Left lobe of liver (tissue), 2 donors: ENCODE measurements around the gene DDB1. TPM values are rescaled to one million over a fixed set of nuclear protein-coding genes. Genes with fewer than 3 reads are reported as not detected.
A peak's percentile ranks its signal among the peaks of the same experiment; 100 is the strongest.

Experiments
- ATAC-seq: fragments of 200-7000 bp; cut with Tn5 transposase; one replicate; pipeline ENCODE4 v1.9.1; 2020; ENCODE audit warnings: mild to moderate bottlenecking, moderate library complexity
- DNase-seq: peaks from one replicate; pipeline ENCODE4 v3.0.0-alpha.2; 2020; ENCODE audit warnings: low spot score
- total RNA-seq: library from RNA; stranded (reverse); gene quantifications from one replicate; pipeline ENCODE4 v1.2.1, GENCODE V29; 2021
- donor health status: DM: no; HTN: no; CAD: no; lungs with moderate emphysema.
- donor health status: DM: no; HTN: yes; CAD: no.

Gene DDB1
- total RNA-seq, 1 donor from 2014 or later, result 105 TPM

DNA sequence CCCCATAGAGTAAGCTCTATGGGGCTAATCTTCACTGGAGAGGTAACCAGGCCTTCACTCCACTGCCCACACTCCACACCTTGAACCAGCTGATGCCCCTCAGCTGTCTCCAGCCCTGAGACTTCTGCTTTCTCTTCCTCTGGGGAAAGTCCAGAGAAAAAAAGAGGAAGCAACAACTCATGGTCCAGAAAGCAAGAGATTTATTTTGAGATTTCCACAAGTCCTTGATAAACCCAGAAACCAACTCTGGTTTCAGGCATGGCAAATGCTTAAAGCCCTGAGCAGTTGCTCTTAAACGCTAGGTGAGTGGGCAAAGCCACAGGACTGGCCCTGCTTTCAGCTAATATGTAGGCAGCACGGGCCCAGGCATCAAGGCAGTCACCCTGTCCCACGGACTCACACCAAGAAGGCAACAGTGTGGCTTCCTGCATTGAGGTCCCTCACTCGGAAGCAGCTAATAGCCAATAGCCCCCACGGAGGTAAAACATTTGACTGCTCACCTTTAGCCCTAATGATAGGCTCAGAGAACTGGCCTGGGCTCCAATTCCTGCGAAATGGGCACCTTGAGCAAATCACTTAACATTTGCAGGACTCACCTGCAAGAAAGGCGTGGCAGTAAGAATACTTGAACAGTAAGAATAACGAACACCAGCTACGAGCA, 24.5 kb upstream of the DDB1 start:
- DNase-seq (no peak), ATAC-seq (no peak)

DNA sequence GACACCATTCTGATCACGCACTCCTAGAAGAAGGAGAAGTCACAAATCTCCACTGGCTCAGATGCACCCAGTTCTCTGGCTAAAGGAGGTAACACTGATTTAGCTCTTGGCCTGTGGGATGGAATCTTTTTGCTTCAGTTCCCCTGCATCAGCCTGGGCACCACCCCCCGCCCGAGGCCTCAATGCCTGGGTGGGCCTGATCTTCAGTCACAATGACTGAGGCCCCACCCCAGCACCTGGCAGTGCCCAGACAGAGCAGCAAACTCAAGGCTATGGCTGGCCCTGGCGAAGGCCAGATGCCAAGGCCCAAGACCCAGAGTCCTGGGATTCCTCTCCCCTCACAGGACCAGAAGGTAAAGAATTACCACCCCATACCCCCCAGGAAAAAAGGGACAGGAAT, 23.8 kb upstream of the DDB1 start:
- no peak for DNase-seq
- ATAC-seq, result no peak

DNA sequence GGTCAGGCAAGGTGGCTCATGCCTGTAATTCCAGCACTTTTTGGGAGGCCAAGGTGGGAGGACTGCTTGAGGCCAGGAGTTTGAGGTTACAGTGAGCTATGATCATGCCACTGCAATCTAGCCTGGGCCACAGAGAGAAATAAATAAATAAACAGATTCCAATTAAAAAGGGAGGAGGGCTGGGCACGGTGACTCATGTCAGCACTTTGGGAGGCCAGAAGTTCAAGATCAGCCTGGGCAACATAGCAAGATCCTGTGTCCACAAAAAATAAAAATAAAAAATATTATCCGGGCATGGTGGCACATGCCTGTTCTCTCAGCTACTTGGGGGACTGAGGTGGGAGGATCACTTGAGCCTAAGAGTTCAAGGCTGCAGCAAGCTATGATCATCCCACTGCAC, 21.3 kb upstream of the DDB1 start:
- ATAC-seq (no peak), DNase-seq (no peak)

DNA sequence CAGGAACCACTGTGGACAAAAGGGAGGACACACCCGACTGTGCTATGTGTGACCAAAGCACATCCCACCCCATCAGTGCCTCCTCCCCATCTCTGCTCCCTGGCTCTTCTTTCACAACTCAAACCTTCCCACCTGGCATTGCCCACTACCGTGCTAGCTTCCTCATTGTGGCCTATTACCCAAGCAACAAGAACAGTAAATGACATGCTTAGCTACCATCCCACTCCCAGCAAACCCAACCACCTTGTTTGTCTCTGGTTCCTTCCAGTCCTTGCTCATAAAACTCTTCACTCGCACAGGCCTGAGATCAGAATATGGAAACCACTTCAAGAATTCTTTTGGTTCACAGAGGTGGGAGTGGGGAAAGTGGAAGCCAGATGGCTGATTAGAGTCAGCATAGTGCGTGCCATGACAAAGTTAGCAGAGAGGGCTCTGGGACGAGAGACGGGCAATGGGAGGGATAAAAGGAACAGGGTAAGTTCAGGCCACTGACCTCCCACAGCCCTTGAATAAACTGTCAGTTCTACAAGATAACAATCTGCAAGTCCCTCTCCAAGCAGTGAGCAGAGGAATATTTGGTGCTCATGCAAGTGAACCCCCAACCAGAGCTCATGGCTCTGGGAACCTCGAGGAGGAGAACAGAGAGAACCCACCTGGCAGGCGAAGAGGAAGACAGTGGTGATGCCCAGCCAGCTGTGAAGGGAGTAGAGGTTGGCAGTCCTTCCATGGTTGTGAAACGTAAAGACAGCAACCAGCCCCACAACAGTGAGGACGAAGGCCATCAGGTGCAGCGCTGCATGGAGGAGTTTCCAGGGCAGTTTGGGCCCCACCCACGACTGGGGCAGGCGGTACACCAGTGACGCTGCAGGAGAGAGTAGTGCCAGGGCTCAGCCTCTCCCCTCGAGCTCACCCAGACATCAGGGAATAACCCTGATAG, 20.5 kb upstream of the DDB1 start:
- DNase-seq (peak; percentile 92), ATAC-seq (peak; percentile 87)

DNA sequence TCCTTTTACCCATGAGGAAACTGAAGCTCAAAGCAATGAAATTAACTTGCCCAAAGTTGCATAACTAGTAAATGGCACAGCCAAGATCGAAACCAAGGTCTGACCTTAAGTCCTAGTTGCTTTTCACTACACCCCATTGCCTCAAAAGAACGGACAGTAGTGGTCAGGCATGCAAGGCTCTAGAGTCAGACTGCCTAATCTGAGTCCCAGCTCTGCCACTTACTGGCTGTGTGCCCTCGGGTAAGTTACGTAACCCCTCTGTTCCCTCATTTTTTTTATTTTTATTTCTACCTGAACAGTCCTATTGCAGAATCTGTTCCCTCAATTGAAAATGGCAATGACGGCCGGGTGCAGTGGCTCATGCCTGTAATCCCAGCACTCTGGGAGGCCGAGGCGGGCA, 19.1 kb upstream of the DDB1 start:
- ATAC-seq, result peak; percentile 43
- DNase-seq, result peak; percentile 63

DNA sequence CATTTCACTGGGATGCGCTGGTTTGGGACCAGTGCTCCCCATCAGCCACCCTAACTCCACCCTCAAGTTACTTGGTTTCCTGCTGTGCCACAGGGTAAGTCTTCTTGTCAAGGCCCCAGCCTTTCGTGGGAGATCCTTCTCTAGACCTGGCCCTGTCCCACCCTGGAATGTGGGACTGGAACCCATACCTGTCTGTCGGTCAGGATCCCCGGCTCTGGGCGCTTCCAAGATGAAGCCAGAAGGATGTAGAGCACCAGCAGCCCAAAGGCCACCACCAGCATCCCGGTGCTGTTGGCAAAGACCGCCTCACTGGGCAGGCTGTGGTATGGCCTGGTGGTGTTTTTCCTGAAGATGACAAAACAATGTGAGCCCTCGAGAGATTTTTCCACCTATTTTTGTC, 17.9 kb upstream of the DDB1 start:
- DNase-seq (no peak), ATAC-seq (no peak)

DNA sequence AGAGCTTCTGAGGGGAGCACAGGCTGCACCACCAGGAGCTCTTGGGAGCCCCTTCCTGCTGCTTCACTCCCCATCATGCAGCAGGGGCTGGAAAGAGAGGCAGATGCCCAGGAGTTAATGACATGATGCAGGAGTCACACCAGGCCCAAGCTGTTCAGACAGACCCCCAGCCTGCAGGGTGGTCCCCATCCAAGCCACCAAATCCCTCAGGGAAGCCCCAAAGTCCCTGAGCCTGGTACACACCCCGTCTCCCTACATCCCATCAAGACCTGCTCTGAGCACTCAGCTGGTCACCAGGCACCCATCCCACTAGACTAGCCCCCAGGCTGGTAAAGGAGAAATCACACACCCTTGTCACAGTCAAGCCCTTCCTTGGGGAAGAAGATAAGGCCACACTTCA, 17.4 kb upstream of the DDB1 start:
- DNase-seq, result no peak
- ATAC-seq, result no peak

DNA sequence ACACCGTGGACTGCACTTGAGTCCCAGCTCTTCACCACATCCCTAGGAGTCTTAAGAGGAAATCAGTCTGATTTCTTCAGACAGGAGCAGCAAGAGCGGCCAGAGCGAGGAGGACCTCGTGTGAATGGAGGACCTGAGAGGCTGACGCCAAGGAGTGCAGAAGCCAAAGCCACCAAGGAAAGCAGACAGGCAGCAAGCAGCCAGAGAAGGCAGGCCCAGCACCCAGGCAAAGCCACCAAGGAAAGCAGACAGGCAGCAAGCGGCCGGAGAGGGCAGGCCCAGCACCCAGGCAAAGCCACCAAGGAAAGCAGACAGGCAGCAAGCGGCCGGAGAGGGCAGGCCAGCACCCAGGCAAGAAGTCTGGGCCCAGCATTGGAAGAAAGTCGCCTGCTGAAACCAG, 17.0 kb upstream of the DDB1 start:
- no peak for ATAC-seq
- DNase-seq, result no peak

DNA sequence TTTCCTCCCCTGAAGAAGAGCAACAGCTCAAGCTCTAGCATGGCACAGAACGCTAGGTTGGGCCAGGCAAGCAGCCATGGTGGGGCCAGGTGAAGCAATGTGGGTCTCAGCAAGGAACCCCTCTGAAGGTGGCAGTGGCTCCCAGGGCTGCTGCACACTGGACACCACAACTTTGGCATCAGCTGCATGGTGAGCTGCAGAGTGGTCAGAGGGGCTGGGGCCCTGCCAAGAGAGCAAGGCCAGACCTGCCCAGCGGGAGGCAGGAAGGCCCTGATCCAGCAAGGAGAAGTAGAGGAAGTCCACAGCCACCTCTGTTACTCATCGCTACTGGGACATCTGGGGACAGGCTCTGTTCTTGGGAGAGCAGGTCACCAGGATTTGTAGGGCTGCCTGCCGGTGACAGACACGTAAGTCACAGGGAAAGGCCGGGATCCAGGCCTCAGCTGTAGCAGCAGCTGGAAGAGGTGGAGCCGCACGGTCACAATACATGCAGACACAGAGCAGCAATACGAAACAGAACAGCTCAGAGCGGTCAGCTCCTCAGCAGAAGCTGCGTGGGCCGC, 16.4 kb upstream of the DDB1 start:
- no peak for ATAC-seq

DNA sequence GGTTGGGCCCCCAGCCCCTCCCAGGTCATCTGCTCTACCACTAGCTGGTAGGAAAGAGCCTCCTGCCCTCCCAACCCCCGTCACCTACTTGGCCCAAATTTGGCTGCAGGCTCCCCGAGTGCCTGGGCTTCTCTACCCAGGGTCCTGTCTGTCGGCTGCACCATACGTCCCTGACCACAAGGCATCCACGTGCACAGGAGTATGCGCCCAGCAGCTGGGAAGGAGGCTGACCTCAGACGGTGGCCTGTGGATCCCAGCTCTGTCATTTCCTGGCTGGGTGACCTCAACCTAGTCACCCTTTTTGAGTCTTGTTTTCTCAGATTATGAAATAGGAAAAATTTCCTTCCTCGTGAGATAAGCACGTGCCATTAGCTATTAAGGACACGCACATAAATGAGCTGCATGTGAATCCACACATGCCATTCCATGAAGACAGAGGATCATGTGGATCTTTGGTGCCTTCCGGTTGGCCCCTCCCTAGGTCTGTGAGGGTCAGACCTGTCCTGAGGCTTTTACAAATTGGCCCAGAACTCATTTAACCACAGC, 15.1 kb upstream of the DDB1 start:
- peak; percentile 59 for DNase-seq
- ATAC-seq, result peak; percentile 34

More for the DNA sequence above, 16.4 kb upstream of the DDB1 start:
- DNase-seq, result peak; percentile 38

DNA sequence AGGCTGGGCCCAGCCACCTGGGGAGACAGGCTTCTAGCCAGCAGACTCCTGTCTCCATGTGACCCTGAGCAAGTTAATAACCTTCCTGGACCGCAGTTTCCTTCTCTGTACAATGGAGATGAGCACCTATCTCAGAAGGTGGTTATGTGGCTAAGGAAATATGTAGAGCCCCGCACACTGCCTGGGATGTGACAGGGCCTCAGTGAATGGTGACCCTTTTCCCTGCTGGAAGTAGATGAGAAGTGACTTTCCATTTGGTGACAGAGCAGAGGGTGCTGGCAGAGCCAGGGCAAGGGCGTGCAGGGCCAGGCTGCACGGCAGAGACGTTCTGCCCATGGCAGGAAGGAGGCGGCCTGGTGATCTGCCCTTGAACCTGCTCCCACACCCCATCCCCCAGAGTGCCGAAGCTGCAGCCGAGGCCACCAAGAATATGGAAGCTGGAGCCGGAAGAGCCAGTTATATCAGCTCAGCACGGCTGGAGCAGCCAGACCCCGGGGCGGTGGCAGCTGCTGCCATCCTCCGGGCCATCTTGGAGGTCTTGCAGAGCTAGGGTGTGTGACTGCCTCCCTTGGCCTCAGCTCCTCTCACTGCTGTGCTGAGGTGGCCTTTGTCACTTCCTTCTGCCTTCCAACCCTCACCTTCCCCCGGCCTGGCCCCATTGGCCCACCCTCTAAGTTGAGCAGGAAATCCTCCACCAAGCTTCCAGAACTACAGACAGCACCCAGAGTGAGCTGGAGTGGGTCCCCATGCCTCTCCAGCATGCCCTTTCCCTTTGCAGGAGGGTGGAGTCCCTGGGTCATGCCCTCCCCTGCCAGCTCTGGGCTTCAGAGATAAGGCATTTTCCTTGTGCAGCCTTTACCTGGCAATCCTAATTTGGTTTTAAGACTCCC, 13.3 kb upstream of the DDB1 start:
- peak; percentile 12 for ATAC-seq
- peak; percentile 44 for DNase-seq

DNA sequence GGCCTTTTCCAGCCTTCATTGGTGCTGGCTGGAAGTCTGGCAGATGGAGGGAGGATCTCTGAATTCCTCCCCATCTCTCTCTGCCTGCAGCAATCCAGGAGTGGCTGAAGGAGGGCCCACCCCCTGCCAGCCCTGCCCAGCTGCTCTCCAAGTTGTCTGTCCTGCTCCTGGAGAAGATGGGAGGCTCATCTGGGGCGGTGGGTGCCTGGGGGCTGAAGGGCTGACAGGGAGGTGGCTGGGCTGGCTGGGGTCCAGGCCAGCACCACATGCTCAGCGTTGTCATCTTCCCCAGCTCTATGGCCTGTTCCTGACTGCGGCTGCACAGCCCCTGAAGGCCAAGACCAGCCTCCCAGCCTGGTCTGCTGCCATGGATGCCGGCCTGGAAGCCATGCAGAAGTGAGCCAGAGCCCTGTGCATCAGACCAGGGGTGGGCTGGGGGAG, 12.3 kb upstream of the DDB1 start:
- no peak for ATAC-seq
- DNase-seq, result no peak

DNA sequence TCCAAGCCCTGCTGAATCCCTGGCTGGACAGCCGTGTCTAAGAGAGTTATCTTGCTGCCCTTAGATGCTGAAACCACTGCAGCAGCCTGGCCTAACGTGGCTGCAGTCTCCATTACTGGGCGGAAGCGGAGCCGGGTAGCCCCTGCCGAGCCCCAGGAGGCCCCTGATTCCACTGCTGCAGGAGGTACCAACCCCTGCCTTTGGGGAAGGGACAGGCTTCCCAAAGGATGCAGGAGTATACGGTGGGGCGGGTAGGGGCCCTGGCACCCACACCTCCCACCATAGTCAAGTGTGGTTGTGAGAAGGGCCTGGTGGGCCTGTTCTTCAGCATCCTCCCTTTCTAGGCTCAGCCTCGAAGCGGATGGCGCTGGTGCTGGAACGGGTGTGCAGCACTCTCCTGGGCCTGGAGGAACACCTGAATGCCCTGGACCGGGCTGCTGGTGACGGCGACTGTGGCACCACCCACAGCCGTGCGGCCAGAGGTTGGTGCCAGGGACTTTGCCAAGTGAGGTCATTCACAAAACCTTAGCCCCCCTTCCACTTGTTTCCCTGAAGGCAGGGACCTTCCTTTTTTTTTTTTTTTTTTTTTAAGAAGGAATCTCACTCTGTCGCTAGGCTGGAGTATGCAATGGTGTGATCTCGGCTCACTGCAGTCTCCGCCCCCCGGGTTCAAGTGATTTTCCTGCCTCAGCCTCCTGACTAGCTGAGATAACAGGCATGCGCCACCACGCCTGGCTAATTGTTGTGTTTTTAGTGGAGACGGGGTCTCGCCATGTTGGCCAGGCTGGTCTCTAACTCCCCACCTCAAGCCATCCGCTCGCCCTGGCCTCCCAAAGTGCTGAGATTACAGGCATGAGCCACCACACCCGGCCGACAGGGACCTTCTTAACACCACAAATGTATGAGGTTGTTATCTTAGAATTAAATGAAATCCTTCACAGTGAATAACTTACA, 11.2 kb upstream of the DDB1 start:
- ATAC-seq (peak; percentile 12), DNase-seq (peak; percentile 41)

DNA sequence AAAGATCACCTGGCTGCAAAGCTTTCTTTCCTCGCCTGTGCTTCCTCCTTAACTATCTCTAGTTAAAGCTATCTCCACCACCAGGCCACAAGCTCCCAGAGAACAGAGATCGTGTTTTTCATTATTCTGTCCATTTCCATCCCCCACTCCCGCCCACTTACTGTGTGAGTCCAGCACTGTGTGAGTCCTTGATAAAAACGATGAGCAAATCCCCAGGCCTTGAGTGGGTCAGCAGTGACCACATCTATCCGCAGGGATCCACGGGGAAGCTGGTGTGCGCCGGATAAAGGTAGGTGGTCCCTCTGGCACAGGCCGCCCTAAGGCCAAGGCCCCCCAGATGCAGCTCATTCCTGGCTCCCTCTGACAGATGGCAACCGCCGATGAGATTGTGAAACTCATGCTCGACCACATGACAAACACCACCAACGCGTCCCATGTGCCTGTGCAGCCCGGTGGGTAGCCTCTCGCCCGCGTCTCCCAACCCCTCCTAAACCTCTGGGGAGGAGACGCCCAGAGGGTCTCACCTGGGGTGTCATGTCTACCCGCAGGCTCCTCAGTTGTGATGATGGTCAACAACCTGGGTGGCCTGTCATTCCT, 9.4 kb upstream of the DDB1 start:
- ATAC-seq (no peak), DNase-seq (no peak)

DNA sequence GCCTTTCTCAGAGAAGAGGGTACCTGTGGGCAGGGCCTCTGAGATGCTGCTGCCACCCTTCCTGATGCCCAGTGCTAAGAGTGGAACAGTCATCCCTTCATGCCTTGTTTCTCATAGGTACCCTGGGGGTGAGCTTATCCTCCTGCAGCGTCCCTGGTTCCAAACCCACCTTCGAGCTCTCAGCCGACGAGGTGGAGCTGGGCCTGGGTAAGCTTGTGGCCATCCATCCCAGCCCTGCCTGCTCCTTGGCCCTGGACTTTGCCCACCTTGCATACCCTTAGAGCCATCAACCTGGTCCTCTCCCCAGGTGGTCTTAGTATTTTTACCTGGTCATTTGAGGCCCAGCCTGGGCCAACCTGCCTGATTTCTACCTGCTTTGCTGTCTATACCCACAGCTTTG, 8.8 kb upstream of the DDB1 start:
- no peak for DNase-seq
- ATAC-seq, result no peak

DNA sequence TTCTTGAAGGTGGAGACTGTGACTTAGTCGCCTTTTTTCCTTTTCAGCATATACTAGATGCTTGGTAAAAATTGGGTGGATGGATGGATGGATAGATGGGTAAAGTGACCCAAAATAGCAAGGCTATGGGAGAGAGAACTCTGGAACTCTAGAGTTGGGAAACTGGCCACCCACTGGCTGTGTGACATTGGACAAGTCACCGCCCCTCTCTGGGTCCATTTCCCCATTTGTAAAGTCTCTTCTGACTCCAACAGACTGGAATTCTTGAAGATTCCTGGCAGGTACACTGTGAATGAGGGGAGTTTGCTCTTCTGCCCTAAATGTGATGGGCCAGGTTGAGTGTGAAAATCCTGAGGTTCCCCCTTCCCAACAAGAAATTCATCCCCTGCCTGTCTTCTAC, 8.1 kb upstream of the DDB1 start:
- ATAC-seq (no peak), DNase-seq (no peak)

DNA sequence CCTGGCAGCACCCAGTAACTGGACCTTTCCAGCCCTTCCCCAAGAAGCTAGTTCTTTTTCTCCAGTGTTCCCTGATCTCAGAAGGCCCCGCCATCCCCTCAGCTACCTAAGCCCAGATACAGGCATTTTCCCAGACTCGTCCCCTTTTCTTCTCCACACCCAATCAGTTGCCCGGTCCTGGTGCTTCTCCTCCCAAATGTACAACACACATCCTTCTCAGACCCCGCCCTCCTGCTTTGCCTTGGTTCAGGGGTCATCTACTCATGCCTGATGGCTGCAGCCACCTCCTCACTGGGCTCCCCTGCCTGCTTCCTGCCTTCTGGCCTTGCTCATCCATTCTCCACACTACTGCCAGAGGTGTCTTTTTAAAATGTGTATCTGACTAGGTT, 6.6 kb upstream of the DDB1 start:
- DNase-seq, result no peak

DNA sequence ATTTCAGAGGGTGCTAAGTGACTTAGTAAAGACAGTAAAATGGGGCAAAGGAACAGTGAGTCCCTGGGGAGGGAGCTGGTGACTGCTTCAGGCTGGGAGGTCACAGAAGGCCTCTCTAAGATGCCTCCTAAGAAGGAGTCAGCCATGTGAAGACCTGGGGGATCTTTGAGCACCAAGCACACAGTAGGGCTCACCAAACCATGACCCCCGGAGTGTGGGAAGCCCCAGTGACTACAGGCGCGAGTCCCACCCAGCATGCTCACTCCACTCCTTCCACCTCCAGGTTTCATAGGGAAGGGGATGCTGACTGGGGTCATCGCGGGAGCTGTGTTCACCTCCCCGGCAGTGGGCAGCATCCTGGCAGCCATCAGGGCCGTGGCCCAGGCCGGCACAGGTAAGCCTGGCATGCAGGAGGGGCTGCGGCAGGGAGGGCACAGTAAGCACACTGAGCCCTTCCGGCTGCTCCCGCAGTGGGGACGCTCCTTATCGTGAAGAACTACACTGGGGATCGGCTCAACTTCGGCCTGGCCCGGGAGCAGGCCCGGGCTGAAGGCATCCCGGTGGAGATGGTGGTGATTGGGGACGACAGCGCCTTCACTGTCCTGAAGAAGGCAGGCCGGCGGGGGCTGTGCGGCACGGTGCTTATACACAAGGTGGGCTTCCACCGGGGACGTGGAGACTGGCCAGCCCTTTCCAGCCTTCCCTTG, 6.0 kb upstream of the DDB1 start:
- DNase-seq (no peak), ATAC-seq (no peak)

More for the DNA sequence above, 6.6 kb upstream of the DDB1 start:
- ATAC-seq, result no peak
